AG04449 (cell line): ENCODE measurements around the gene KLK4.

ENCODE experiments used
- CTCF ChIA-PET: fragments of 350-600 bp; formaldehyde crosslinking; extraction: SDS; loops from one replicate; lab custom pipeline; 2021; ENCODE audit warnings: antibody characterized with exemption; lab: Yijun Ruan, JAX
- POLR2A ChIA-PET: fragments of 400-600, 350-600 bp; formaldehyde crosslinking; extraction: SDS; loops from one replicate; lab custom pipeline; 2020; ENCODE audit warnings: antibody characterized with exemption, inconsistent platforms; lab: Yijun Ruan, JAX
- DNase-seq: peaks from one replicate; pipeline ENCODE4 v3.0.0-alpha.2; 2010; ENCODE audit warnings: low read depth, low spot score
- H3K4me3 ChIP-seq: 2 replicates; pipeline ENCODE4 v1.5.1; 2011; ENCODE audit warnings: low read depth, mild to moderate bottlenecking, control low read depth, low read length
- TF ChIP-seq, protein P1 (sequence below): IDR thresholded peaks from one replicate; pipeline ENCODE4 v1.5.1; 2011; ENCODE audit warnings: mild to moderate bottlenecking, moderate library complexity, low read length, control low read depth, inconsistent platforms; ENCODE audit not compliant: insufficient read depth; ENCODE audit errors: missing control alignments

Gene KLK4

GRCh38 chr19:50857366-50857765, 53.8 kb downstream of the KLK4 start:
- TF ChIP-seq, protein P1, sequence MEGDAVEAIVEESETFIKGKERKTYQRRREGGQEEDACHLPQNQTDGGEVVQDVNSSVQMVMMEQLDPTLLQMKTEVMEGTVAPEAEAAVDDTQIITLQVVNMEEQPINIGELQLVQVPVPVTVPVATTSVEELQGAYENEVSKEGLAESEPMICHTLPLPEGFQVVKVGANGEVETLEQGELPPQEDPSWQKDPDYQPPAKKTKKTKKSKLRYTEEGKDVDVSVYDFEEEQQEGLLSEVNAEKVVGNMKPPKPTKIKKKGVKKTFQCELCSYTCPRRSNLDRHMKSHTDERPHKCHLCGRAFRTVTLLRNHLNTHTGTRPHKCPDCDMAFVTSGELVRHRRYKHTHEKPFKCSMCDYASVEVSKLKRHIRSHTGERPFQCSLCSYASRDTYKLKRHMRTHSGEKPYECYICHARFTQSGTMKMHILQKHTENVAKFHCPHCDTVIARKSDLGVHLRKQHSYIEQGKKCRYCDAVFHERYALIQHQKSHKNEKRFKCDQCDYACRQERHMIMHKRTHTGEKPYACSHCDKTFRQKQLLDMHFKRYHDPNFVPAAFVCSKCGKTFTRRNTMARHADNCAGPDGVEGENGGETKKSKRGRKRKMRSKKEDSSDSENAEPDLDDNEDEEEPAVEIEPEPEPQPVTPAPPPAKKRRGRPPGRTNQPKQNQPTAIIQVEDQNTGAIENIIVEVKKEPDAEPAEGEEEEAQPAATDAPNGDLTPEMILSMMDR: no peak
- no peak overlapping the region for H3K4me3 ChIP-seq
- no peak for DNase-seq
- CTCF ChIA-PET: no interaction called here
- POLR2A ChIA-PET: no interaction called here
